ENCODE results near the gene GPATCH2L.

GPATCH2L gene

DNA sequence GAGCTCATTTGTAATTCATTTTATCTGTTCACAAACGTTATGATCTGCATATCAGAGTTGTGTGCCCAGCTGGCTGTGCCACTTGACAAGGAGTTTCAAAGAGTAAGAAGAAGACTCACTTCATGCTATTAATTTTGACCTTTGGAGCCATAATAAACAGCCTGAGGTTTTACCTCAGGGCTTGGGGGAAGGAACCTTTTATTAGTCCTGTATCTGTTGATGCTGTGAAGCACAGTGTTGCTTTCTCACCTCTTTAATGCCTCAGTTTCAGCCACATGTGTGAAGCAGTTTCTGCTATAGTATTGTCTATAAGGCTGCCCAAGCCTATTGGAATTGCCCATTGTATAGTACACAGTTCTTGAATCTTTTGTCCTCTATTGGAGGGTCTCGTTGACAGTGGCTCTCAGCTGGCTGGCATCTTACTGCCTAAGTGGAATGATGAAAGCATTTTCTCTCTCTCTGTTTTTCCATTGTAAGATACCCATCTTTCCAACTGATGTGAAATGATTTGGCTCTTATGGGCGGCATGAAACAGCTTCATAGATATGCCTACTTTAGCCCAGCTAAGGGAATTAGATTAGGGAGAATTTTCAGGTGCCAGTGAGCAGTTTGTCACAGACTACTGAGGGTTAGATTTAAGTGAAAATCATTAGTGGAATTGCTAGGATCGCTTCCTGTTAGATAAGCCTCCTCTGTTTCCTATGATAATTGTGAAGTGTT, 34.7 kb downstream of the GPATCH2L start:
- TF ChIP-seq, protein P1, sequence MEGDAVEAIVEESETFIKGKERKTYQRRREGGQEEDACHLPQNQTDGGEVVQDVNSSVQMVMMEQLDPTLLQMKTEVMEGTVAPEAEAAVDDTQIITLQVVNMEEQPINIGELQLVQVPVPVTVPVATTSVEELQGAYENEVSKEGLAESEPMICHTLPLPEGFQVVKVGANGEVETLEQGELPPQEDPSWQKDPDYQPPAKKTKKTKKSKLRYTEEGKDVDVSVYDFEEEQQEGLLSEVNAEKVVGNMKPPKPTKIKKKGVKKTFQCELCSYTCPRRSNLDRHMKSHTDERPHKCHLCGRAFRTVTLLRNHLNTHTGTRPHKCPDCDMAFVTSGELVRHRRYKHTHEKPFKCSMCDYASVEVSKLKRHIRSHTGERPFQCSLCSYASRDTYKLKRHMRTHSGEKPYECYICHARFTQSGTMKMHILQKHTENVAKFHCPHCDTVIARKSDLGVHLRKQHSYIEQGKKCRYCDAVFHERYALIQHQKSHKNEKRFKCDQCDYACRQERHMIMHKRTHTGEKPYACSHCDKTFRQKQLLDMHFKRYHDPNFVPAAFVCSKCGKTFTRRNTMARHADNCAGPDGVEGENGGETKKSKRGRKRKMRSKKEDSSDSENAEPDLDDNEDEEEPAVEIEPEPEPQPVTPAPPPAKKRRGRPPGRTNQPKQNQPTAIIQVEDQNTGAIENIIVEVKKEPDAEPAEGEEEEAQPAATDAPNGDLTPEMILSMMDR (IDR thresholded peaks at IDR 0.05; ENCODE audit: insufficient read depth, low read length): no peak

DNA sequence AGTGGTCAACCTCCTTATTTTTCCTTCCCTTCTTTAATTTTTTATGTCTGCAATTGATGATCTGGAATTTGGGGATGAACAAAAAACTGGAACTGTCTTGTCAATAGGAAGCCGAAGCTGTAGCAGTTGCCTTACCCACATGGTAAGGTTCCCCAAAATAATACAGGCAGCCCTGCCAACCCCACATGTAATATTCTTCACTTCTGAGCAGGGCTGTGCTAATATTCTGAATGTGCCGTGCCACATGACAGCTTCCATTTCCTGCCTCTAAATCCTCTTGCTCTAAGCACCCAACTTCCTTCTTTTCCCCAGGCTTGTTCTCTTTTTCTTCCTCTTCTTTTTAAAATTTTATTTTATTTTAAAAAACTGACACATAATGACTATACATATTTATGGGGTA, 39.6 kb downstream of the GPATCH2L start:
- peak; percentile 15 to 78 for DNase-seq (ENCODE audit: low read depth in 1 of 2, low spot score in 1 of 2)
- TF ChIP-seq SPI1 (IDR thresholded peaks at IDR 0.05; ENCODE audit: borderline replicate concordance, low read depth) (peak; percentile 32; the same call in 1 of the 2 replicates), POLR2AphosphoS5 (IDR thresholded peaks at IDR 0.05; ENCODE audit: low read depth) (no peak)
- TF ChIP-seq, protein P1 (IDR thresholded peaks at IDR 0.05; ENCODE audit: insufficient read depth, low read length): no peak
- TF ChIP-seq, protein P2, sequence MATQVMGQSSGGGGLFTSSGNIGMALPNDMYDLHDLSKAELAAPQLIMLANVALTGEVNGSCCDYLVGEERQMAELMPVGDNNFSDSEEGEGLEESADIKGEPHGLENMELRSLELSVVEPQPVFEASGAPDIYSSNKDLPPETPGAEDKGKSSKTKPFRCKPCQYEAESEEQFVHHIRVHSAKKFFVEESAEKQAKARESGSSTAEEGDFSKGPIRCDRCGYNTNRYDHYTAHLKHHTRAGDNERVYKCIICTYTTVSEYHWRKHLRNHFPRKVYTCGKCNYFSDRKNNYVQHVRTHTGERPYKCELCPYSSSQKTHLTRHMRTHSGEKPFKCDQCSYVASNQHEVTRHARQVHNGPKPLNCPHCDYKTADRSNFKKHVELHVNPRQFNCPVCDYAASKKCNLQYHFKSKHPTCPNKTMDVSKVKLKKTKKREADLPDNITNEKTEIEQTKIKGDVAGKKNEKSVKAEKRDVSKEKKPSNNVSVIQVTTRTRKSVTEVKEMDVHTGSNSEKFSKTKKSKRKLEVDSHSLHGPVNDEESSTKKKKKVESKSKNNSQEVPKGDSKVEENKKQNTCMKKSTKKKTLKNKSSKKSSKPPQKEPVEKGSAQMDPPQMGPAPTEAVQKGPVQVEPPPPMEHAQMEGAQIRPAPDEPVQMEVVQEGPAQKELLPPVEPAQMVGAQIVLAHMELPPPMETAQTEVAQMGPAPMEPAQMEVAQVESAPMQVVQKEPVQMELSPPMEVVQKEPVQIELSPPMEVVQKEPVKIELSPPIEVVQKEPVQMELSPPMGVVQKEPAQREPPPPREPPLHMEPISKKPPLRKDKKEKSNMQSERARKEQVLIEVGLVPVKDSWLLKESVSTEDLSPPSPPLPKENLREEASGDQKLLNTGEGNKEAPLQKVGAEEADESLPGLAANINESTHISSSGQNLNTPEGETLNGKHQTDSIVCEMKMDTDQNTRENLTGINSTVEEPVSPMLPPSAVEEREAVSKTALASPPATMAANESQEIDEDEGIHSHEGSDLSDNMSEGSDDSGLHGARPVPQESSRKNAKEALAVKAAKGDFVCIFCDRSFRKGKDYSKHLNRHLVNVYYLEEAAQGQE (IDR thresholded peaks at IDR 0.05; ENCODE audit: insufficient replicate concordance, low read depth): no peak
- Histone ChIP-seq H3K4me3 (replicated peaks; ENCODE audit: insufficient read depth, low read length) (no peak overlapping the region), H3K27ac (replicated peaks) (peak overlapping the region; percentile 83), H3K27me3 (ENCODE audit: insufficient read depth, poor library complexity, severe bottlenecking) (no peaks in the 10 kb centered on the region)

More for the DNA sequence above, 34.7 kb downstream of the GPATCH2L start:
- no peak for DNase-seq (ENCODE audit: low read depth in 1 of 2, low spot score in 1 of 2)
- Histone ChIP-seq H3K27me3 (ENCODE audit: insufficient read depth, poor library complexity, severe bottlenecking) (no peaks in the 10 kb centered on the region), H3K4me3 (replicated peaks; ENCODE audit: insufficient read depth, low read length) (no peak overlapping the region), H3K27ac (replicated peaks) (no peak overlapping the region)

DNA sequence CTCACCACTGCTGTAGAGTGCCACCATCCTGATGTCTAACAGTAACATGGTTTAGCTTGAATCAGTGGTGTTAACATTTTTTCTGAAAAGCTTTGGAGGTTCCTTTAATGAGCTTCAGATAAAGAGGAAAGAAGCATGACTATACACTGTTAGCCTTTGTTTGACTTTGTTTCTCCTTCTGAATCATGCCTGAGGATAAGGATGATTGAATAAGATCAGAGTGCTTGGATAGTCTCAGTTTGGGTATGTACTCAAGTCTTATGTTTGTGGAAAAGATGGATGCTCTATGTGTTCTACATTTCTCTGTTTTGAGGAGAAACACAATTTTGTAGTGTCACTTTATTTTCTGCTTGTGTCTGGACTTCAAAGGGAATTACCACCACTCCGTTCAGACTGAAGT, 42.0 kb downstream of the GPATCH2L start:
- Histone ChIP-seq H3K27me3 (ENCODE audit: insufficient read depth, poor library complexity, severe bottlenecking) (no peaks in the 10 kb centered on the region), H3K4me3 (replicated peaks; ENCODE audit: insufficient read depth, low read length) (no peak overlapping the region), H3K27ac (replicated peaks) (no peak overlapping the region)
- no peak for TF ChIP-seq POLR2AphosphoS5 (IDR thresholded peaks at IDR 0.05; ENCODE audit: low read depth)
- TF ChIP-seq, protein P2 (IDR thresholded peaks at IDR 0.05; ENCODE audit: insufficient replicate concordance, low read depth): no peak
- TF ChIP-seq, protein P1 (IDR thresholded peaks at IDR 0.05; ENCODE audit: insufficient read depth, low read length): no peak
- no peak for TF ChIP-seq GABPA (IDR thresholded peaks at IDR 0.05; ENCODE audit: low read depth)
- no peak for TF ChIP-seq SPI1 (IDR thresholded peaks at IDR 0.05; ENCODE audit: borderline replicate concordance, low read depth)
- DNase-seq (ENCODE audit: low read depth in 1 of 2, low spot score in 1 of 2): no peak

DNA sequence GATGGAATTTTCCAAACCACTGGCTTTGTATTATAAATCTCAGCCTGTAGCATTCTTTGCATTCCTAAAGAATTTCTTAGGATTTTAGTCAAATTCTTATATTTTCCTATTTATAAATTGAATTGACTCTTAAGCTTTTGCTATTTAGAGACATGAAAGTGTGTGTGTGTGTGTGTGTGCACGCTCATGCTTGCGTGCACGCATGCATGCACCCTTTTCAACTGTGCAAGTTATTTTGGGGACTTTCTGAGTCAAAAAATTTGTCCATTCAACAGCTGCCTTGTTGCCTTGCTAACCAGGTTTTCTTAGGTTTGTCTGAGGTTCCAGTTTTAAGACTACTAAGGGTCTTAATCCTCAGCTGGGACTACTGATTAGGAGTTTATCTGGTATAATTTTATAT, 42.6 kb downstream of the GPATCH2L start:
- TF ChIP-seq GABPA (IDR thresholded peaks at IDR 0.05; ENCODE audit: low read depth) (no peak), SPI1 (IDR thresholded peaks at IDR 0.05; ENCODE audit: borderline replicate concordance, low read depth) (no peak), POLR2AphosphoS5 (IDR thresholded peaks at IDR 0.05; ENCODE audit: low read depth) (no peak)
- TF ChIP-seq, protein P1 (IDR thresholded peaks at IDR 0.05; ENCODE audit: insufficient read depth, low read length): no peak
- TF ChIP-seq, protein P2 (IDR thresholded peaks at IDR 0.05; ENCODE audit: insufficient replicate concordance, low read depth): no peak
- no peak for DNase-seq (ENCODE audit: low read depth in 1 of 2, low spot score in 1 of 2)
- Histone ChIP-seq H3K27ac (replicated peaks) (no peak overlapping the region), H3K4me3 (replicated peaks; ENCODE audit: insufficient read depth, low read length) (no peak overlapping the region), H3K27me3 (ENCODE audit: insufficient read depth, poor library complexity, severe bottlenecking) (no peaks in the 10 kb centered on the region)
